NCI-H1694 treated with DMSO at 0.1 percent for 48 hours (cell line): ENCODE data around the gene SWAP70.

Experiments
- DNase-seq: peaks from one replicate; lab custom pipeline; 2025; lab: John Stamatoyannopoulos, UW

Gene SWAP70

DNA sequence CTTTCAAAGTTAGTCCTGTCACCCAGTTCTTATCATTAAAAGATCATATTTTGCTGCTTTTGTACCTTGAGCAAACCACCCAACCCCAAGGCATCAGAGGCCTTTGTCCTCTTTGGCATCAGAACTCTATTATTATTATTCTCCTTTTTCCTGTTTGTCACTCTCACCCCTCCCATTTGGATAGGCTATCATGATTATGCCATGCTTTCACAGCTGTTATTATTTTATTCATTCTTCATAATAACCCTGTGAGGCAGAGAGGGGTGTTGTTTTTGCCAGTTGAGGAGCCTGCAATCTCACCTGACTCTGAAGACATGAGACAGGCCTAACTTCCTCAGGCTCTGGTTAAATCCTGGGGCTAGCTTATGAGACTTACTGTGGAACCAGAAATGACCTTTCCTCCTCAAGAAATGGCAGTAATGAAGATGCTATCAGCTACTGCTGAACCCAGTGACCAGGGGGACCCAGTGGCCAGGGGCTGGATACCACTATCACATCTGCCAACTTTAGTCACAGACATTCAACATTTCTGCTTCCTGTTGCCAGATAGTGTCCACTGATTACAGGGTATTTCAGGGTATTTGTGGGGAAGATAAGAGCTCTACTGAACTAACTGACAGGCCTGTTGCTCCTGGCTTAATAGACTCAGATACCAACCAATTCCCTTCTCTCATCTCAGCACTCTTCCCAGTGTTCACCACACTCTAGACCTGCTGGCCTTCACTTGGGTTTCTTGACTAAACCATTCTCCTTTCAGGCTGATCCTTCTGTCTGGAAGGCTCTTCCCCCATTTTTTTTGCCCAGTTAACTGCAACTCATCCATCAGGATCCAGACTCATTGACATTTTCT lies 11.8 kb upstream of the SWAP70 start:
- no peak for DNase-seq

DNA sequence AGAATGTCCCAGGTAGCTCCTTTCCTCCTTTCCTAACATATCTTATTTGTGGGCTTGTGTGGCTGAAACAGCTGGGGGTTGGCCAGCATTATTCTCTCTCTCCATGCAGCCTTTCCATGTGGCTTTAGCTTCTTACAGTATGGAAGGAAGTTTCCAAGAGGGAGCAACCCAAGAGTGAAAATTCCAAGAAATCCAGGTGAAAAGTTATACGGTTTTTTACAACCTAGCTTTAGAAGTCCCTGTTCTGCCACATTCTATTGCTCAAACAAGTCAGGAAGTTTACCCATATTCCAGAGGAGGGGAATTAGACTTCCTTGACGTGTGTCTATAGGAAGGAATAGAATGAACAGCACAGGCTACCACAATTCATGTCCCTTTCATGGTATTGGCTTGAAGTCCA lies 10.0 kb upstream of the SWAP70 start:
- DNase-seq: no peak

DNA sequence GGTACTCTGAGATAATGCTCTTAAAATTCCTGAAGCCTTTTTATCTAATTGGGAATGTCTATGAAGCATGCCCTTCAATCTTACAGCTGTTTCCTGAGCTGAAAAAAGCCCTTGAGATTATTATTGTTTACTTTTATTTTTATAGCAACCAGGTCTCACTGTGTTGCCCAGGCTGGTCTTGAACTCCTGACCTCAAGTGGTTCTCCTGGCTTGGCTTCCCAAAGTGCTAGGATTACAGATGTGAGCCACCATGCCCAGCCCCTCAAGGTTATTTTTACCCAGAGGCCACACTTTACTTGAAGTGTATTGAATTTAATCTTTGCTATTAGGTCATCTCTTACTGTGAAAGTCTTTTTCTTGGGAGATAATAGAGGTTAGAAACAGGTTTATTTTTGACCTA lies 7.0 kb upstream of the SWAP70 start:
- no peak for DNase-seq

DNA sequence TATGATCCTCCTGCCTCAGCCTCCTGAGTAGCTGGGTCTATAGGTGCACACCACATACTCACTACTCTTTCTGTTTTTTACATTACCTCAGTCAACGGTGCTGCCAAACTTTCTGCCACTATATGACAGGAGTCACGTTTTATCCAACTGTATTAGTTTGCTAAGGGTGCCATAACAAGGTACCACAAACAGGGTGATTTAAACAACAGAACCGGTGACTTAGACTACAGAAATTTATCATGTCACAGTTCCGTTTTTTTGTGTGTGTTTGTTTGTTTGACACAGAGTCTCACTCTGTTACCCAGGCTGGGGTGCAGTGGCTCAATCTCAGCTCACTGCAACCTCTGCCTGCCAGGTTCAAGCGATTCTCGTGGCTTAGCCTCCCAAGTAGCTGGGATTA lies 6.3 kb upstream of the SWAP70 start:
- no peak for DNase-seq

DNA sequence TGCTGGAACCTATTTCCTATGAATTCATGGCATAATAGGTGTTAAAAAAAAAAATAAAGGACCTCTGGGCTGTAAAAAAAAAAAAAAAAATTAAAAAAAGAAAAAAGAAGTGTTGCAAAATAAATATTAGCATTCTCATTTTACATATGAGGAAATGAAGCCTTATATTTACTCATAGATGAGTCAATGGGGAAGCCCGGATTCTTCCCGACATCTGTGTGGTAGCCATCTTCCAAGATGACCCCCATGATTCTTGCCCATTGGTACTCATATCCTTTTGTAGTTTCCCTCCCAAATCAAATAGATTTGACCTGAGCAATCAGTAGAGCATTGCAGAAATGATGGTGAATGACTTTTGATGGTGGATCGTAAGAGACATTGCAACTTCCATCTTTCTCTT lies 3.0 kb upstream of the SWAP70 start:
- no peak for DNase-seq

DNA sequence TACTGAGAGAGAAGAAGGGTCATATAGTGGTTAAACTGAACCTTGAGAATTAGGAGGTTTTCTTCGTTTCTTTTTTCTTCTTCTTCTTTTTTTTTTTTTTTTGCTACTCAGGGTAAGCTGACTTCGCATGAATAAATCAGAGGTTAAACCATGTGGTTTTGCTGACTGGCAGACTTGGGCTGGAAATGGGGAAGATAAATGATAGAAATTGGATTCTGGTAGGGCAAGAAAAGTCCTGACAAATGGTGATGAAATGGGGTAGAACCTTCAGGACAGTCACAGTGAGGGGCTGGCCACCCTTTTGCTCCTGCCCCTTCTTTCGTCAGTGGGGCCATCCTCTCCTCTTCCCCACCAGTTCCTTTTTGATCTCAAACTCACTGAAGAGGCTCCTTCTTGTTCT lies 1.6 kb upstream of the SWAP70 start:
- no peak for DNase-seq

DNA sequence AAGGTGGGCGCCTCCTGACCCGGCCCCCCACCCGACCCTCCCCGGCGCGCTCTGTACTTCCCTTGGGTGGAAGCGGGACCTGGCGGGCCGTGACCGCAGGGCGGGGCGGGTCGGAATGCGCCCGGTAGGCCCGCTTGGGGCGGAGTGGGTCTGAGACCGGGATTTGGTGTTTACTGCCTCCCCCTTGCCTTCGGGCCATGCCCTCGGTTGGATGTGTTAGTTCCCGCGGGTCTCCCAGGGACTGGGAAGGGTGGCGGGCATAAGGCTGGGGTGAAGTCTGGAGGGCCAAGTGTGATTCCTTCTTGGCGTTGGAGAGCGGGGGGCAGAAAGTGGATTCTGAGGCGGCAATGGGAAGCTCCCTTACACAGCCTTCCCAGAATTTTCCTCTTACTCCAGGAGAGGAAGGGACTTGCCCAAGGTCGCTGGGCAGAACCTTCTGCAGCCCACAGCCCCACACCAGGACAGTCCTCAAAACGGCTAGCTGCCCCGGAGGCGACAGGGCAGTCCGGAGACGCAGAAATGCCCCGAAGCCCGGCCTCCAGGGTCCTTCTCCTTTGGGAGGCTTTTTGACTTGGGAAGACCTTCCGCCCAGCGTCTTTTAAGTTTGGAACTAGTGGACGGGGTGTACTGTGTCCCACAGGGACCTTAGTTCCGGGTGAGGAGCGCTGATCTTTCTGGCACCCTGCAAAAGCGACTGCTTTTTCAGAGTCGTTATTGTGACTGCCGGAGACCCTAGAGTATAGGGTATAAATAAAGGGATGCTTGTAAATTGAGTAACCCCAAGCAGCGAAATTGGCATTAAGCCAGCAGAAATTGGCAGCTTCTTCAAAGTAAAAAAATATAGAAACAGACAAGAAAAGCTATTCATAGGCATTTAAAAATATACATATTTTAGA lies 647 bp downstream of the SWAP70 start:
- DNase-seq: no peak

DNA sequence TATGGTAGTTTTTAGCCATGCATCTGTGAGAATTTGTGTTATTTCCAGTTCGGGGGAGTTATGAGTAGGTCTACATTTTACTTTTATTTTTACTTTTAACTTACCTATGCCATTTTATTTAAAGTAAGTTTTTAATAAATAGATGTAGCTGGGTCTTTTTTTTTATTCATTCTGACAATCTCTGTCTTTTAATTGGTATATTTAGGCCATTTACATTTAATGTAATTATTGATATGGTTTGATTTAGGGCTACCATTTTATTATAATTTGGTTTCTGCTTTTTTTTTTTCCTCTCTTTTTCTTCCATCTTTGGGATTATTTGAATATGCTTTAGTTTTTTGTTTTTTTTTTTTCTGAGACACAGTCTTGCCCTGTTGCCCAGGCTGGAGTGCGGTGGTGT lies 1.9 kb downstream of the SWAP70 start:
- DNase-seq: no peak

DNA sequence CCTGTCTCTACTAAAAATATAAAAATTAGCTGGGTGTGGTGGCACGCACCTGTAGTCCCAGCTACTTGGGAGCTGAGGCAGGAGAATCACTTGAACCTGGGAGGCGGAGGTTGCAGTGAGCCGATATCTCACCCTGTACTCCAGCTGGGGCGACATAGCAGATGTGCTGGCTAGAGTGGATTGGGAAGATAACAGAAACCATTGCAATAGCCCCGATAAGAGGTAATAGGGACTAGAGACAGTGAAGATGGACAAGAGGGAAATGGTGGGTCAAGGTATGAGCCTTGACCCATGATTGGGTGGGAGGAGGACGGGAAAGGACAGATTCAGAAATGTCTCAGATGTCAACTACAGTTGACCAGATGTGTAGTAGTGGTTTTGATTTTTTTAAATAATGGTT lies 6.1 kb downstream of the SWAP70 start:
- no peak for DNase-seq

DNA sequence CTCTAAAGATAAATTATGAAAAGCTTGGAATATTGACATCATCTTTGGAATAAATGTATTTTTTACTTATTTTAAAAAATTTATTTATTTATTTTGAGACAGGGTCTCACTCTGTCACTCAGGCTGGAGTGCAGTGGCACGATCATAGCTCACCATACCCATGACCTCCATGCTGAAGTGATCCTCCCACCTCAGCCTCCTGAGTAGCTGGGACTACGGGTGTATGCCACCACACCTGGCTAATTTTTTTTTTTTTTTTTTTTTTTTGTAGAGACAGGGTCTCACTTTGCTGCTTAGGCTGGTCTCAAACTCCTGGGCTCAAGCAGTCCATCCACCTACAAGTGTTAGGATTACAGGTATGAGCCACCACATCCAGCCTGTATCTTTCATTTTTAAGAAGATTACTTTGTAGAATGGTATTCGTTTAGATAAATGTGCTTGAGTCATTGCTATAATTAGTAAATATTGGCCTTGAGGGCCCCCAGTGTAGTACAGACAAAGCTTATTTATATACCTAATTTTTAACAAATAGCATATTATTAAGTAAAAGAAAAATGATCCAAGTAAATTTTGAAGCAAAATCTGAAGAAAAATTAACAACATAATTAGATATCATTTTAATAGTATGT lies 8.5 kb downstream of the SWAP70 start:
- DNase-seq: no peak

DNA sequence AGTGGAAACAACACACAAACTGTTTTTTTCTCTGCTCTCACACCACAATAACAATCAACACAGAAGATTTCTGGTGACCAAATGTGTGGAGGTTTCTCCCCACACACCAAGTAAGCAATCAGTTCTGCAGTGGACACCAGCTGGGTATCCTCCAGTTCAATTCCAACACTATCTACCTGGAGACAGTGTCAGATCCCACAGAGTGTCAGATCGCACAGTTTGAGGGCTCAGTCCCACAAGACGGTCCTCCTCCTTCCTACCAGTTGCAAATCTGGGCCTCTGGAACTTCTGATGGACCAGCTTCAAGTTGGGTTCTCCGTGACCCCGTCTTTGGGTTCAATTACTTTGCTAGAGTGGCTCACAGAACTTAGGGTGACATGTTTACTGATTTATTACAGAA lies 9.0 kb downstream of the SWAP70 start:
- no peak for DNase-seq

DNA sequence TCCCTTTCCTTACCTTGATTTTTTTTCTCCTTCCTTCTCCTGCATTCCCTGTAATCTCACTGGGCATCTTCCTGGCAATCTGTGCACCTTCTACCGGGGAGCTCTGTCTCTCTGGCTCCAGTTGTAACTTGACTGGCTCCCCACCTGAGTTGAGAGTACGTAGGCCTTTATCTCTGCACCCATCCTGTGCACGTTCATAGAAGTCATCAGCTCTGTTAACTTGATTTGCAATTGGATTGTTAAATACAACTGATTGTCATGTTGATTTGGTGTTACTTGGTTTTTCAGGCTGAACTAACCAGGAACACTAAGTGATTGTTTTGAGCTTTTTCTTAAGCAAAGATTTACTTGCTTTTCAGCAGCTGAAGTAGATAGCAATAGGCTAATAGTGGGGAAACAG lies 11.8 kb downstream of the SWAP70 start:
- DNase-seq: no peak

DNA sequence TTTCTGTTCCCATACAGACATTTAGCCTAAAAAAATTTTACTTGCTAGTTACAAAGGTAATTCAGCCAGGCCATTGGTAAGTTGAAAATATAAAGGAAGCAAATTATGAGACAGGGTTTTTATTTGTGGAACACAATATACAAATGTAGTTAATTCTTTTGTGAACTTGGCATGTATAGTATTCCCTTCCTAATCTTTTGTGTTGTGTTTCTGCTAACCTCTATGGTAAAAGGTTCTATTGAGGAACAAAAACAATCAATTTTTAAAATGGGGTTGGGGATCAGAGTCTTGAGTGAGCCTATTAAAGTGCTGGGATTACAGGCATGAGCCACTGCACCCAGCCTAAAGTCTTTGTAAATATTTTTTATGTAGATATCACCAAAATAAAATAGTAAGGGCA lies 14.1 kb downstream of the SWAP70 start:
- DNase-seq: no peak

DNA sequence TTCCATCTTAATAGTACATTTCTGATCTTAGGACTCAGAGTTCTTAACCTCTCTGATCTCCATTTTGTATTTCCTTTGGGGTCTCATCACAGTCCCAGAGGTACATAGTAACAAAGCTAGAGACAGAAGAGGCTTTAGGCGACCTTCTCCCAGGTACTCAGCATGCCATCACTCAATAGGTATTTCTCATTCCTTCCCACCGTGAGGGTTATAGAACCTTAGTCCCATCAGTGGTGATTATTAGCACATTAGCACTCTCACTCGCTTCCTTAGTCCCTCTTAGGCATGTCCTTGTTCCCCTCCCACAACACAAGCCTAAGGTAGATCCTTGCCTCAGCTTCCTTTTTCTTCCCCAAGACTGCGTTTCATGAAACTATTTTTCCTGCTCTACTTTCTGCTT lies 14.7 kb downstream of the SWAP70 start:
- no peak for DNase-seq

DNA sequence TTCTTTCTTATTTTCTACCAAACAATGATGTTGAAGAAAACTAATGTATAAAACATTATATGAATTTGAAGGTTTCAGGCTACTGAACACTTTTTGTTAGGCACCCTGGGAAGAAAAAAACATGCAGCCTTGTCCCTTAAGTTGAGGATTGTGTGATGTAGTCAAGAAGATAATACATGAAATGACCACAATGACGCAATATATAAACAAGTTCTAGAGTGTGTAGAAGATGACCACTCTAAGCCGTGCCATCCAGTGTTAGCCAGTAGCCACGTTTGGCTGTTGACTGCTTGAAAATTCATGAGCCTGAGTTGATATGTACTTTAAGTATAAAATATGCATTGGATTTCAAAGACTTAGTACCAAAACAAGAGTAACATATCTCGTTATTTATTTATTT lies 16.2 kb downstream of the SWAP70 start:
- no peak for DNase-seq

DNA sequence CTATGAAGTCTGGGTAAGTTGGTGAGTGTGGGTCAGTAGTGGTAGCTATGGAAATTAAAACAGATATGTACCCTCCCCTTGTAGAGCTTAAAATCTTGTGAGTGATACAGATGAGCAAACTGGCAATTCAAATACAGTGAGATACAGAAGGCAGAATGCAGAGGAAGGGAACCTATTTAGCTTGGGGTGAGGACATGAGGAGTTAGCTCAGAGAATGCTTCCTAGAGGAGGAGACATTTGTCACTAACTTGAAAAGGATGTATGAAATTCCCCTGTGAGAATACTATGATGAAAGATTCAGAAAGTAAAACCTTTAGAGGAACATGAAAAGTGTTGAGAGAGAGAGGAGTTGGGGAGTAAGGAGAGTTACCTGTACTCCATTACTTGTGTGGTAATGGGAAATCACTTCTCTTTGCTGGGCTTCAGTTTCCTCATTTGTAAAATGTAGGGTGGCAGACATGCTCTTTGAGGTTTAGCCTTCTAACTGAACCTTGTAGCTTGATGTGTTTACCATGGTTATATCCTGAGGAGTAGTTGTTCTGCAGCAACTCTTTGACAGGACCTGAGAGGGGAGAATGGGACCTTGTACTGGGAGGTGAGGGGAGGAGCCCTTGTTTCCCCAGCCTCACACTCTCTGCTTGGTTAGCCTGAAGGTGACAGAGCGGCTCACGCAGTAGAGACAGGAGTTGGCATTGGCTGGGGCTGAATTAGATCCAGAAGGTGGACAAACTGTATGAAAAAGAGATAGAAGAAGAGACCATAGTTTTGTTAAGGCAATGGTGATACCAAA lies 17.9 kb downstream of the SWAP70 start:
- DNase-seq: no peak

DNA sequence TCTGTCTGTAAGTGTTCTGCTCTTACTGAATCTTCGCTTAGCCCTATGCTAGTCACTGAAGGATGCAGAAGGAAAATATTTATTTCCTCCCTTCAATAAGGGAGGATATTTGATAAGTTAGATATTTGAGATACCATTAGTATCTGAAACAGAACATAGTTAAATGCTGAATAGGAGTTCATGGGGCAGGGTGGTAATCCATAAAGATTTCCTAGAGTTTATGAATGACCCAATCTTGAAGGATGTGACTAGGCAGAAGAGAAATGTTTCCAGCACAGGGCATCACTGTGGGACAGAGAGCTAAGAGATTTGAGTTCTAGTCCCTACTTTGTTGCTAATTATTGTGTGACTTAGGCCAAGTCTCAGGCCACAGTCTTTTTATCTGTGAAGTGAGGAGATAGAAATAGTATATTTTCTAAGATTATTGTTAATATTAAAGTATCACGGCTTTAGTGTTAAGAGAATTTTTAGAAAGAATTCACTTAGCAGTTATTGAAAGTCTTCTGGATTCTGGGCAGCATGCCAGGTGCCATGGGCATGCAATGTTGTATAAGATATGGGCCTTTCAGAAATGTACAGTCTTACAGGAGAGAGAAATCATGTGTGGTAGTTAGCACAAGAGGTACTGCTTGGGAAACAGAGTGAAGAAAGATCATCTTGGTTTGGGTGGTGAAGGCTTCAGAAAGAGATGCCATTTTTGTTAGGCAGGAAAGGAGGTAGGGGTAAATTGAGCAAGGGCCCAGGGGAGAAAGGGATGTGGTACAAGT lies 24.0 kb downstream of the SWAP70 start:
- DNase-seq: no peak

DNA sequence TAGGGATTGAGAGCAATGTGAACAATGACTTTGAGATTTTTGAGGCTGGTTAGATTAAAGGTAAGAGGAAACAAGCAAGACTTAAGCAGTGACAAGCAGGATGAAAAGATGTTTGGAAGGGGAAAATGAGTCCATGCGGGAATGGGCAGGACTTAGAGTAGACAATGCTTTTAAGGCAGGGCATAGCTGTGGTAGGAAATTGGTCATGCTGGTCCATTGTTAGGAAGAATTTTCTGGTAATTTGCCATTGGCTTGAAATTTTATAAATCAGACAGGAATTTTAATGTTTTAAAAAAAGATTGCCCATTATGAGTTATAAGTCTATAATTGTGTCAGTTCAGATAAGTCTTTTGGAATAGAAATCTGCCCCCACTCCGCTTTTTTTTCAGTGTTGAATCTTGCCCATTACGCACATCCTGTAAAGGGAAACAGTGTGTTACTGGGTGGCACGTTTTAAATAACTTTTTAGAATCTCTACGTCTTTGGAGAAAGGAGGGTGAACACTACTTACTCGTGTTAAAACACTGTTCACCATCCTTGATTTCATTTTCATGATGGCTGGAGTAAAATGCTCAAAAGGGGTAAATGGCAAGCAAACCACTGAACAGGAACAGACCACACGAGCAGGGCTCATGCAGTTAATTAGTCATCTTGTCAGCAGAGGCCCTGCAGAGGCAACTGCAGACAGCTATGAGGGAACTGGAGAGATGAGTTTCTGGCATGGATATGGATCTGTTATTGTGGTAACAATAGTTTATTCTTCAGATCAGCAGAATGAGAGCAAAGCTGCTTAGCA lies 25.0 kb downstream of the SWAP70 start:
- peak; percentile 1 for DNase-seq

DNA sequence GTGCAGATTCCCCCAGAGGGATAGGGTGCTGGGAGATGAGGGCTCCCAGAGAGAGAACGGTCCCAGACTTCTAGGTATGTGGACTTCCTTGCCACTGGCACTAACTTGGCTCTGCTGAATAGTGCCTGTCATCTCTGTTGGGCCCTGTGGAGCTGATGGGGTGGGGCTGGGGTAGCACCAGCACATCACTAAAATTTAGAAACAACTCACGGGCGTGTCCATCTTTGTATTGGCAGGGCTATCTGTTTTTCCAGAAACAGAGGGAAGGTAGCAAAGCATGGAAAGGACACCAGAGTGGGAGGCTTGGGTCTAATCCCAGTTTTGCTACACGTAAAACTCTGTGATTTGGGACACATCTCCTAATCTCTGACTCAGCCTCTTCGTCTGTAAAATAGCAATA lies 25.8 kb downstream of the SWAP70 start:
- DNase-seq: no peak

DNA sequence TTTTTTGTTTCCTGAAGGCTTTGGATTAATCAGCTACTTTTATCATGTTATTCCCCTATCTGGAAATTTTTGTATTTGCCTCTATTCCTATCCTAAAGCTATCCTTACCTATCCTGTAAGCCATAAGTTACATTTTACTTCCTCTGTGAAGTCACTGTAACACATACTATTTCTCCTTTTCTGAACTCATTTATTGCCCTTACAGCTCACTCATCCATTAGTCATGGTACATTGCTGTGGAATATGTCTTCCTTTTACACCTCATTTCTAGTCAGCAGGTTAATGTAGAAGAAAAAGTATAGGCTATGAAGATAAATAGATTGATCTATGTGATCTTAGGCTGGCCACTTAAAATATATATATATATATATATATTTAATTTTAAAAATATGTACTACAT lies 28.0 kb downstream of the SWAP70 start:
- DNase-seq: no peak
